Caco-2 (cell line): Measurements from ENCODE around the gene RPL31. TPM values are rescaled to one million over a fixed set of nuclear protein-coding genes. Genes with fewer than 3 reads are reported as not detected.

Experiments
- BruUV-seq: library from RNA; stranded (reverse); fragments of 400-500 nt; replicated peaks from 2 replicates; lab custom pipeline; 2021; lab: Mats Ljungman, UMichigan
- CTCF ChIA-PET: fragments of 300-600 bp; sonication (Branson Sonifier 250); formaldehyde crosslinking; loops from one replicate; lab custom pipeline; 2022; ENCODE audit warnings: antibody characterized with exemption; lab: Charles Lee
- POLR2A ChIA-PET: fragments of 300-600 bp; sonication (Branson Sonifier 250); formaldehyde crosslinking; loops from one replicate; lab custom pipeline; 2022; ENCODE audit warnings: antibody characterized with exemption; lab: Charles Lee
- DNase-seq, 2 experiments: peaks; one replicate each; pipeline versions ENCODE4 v3.0.0 to v3.0.0-alpha.2; 2020 to 2022
- H3K27me3 ChIP-seq: replicated peaks from 2 replicates; pipeline ENCODE4 v1.6.0; 2011; ENCODE audit warnings: low read length; ENCODE audit not compliant: control insufficient read depth, insufficient read depth
- H3K36me3 ChIP-seq: 2 replicates; pipeline ENCODE4 v1.5.1; 2011; ENCODE audit warnings: low read length; ENCODE audit not compliant: control insufficient read depth, insufficient read depth
- H3K4me1 ChIP-seq: fragments of 250-450 bp; sonication (Bioruptor Pico); 2 replicates; pipeline ENCODE4 v1.5.1; 2020; ENCODE audit warnings: mild to moderate bottlenecking
- H3K4me3 ChIP-seq: 2 replicates; pipeline ENCODE4 v1.5.1; 2011; ENCODE audit warnings: low read depth, mild to moderate bottlenecking, control low read depth, low read length
- H3K9me3 ChIP-seq: fragments of 250-450 bp; sonication (Bioruptor Pico); 2 replicates; pipeline ENCODE4 v1.5.1; 2020; ENCODE audit warnings: mild to moderate bottlenecking, moderate library complexity
- H3K27ac Mint-ChIP-seq: one replicate; pipeline ENCODE4 v1.8.0; 2022; ENCODE audit warnings: mixed read lengths; ENCODE audit not compliant: unreplicated experiment
- H3K27me3 Mint-ChIP-seq: one replicate; pipeline ENCODE4 v1.8.0; 2022; ENCODE audit warnings: mixed read lengths; ENCODE audit not compliant: insufficient read depth, unreplicated experiment
- H3K36me3 Mint-ChIP-seq: one replicate; pipeline ENCODE4 v1.8.0; 2022; ENCODE audit warnings: mild to moderate bottlenecking, mixed read lengths; ENCODE audit not compliant: insufficient read depth, unreplicated experiment
- H3K4me1 Mint-ChIP-seq: one replicate; pipeline ENCODE4 v1.8.0; 2022; ENCODE audit warnings: low read depth, mixed read lengths; ENCODE audit not compliant: unreplicated experiment
- H3K4me3 Mint-ChIP-seq: one replicate; pipeline ENCODE4 v1.8.0; 2022; ENCODE audit warnings: mild to moderate bottlenecking, moderate library complexity, mixed read lengths; ENCODE audit not compliant: unreplicated experiment
- H3K9me3 Mint-ChIP-seq: one replicate; pipeline ENCODE4 v1.8.0; 2022; ENCODE audit warnings: mixed read lengths; ENCODE audit not compliant: unreplicated experiment
- intact Hi-C: fragments of 100-400 bp; cut with micrococcal nuclease; formaldehyde crosslinking; loops from one replicate; pipeline ENCODE4 v1.10.0; 2022; ENCODE audit not compliant: unreplicated experiment
- total RNA-seq: library from RNA; stranded (reverse); gene quantifications from 2 replicates; pipeline ENCODE4 v1.2.3, GENCODE V29; 2022
- TF ChIP-seq, protein P1 (sequence below), 2 experiments: fragments of 200-600 bp in 1 of 2; IDR thresholded peaks; 1 replicate in 1 of 2; 2 replicates in 1 of 2; pipeline versions ENCODE4 v1.5.1 to v1.8.0; 2011 to 2022; ENCODE audit warnings: antibody characterized with exemption in 1 of 2, control low read depth in 1 of 2, inconsistent platforms in 1 of 2, low read depth in 1 of 2, low read length in 1 of 2, mild to moderate bottlenecking in 1 of 2, moderate library complexity in 1 of 2; ENCODE audit not compliant: insufficient read depth in 1 of 2, severe bottlenecking in 1 of 2, unreplicated experiment in 1 of 2

Gene RPL31
- total RNA-seq, 1 experiment from 2014 or later: 2,026 TPM

DNA sequence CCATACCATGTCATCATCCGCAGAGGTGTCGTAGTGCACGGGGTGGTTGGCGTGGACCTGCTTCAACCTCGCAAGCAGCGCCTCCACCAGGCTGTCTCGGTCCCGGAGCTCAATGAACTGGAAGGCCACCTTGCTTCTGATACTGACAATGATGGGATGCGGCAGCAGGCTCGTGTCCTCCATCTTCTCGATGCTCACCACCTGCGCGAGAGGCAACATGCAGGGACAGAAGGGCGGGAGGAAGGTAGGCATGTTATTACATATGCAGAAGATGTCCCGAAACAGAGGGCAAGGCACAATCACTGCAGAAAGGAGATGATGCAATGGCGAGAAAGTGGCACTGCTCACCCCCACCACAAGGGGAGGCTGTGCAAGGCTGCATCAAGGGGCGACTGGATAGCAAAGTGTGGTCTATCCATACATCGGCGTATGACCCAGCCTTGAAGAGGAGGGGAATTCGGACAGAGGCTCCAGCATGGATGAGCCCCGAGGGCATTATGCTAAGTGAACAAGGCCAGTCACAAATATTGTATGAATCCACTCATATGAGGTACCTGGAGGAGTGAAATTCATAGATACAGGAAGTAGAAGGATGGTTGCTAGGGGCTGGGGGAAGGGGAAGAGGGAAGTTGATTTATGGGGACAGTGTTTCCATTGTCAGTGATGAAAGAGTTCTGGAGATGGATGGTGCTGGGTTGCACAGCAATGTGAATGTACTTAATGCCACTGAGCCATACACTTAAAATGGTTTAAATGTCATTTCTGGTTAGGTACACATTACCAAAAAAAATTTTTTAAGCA, 36.6 kb downstream of the RPL31 start:
- Histone ChIP-seq H3K4me3 (no peak overlapping the region), H3K4me1 (no peaks in the 10 kb centered on the region), H3K36me3 (peaks cover 3% of the 10 kb centered on the region; the same call in 1 of the 2 replicates), H3K27me3 (no peaks in the 10 kb centered on the region), H3K9me3 (no peaks in the 10 kb centered on the region)
- peaks cover 7% of the 10 kb centered on the region for H3K4me1 Mint-ChIP-seq
- no peaks in the 10 kb centered on the region for H3K27me3 Mint-ChIP-seq
- peak; percentile 54 to 55 for DNase-seq
- no peaks in the 10 kb centered on the region for H3K9me3 Mint-ChIP-seq
- ChIA-PET CTCF (interaction anchor here (0.8 to 3.6 kb wide), 3 partner anchors 111 to 167 kb away, joined by 5 to 26 read pairs (median 5); no protein-coding TSS in a partner anchor), POLR2A (no interaction called here)
- intact Hi-C loops: no loop called here
- H3K27ac Mint-ChIP-seq: peak overlapping the region; percentile 4
- TF ChIP-seq, protein P1, sequence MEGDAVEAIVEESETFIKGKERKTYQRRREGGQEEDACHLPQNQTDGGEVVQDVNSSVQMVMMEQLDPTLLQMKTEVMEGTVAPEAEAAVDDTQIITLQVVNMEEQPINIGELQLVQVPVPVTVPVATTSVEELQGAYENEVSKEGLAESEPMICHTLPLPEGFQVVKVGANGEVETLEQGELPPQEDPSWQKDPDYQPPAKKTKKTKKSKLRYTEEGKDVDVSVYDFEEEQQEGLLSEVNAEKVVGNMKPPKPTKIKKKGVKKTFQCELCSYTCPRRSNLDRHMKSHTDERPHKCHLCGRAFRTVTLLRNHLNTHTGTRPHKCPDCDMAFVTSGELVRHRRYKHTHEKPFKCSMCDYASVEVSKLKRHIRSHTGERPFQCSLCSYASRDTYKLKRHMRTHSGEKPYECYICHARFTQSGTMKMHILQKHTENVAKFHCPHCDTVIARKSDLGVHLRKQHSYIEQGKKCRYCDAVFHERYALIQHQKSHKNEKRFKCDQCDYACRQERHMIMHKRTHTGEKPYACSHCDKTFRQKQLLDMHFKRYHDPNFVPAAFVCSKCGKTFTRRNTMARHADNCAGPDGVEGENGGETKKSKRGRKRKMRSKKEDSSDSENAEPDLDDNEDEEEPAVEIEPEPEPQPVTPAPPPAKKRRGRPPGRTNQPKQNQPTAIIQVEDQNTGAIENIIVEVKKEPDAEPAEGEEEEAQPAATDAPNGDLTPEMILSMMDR (IDR thresholded peaks at IDR 0.05; ENCODE audit: insufficient read depth in 1 of 2, low read depth in 1 of 2, low read length in 1 of 2, severe bottlenecking in 1 of 2, unreplicated experiment in 1 of 2): peak; percentile 70 to 77
- BruUV-seq: no TSS peak
- H3K36me3 Mint-ChIP-seq: peaks cover 21% of the 10 kb centered on the region
- no peak overlapping the region for H3K4me3 Mint-ChIP-seq

DNA sequence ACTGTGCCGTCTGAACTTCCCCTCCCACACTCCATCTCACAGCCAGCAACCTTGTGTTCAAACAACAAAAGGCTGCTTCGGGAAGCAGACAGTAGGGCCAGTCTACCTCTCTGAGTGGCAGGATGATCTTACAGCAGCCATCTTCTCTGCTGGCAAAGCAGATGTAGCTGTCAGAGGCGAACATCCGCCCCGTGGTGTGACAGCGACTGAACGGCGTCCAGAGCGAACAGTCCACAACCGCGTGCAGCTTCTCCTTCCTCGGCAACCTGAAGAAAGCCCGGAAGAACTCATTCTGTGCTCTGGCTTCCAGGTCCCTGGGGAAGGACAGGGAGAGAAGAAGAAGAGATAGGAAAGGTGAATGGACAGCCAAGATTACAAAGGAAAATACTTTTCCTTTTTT, 38.0 kb downstream of the RPL31 start:
- no peak for DNase-seq
- no peak overlapping the region for H3K27ac Mint-ChIP-seq
- intact Hi-C loops: no loop called here
- Histone ChIP-seq H3K9me3 (no peaks in the 10 kb centered on the region), H3K27me3 (no peaks in the 10 kb centered on the region), H3K36me3 (peaks cover 2% of the 10 kb centered on the region; the same call in 1 of the 2 replicates), H3K4me3 (no peak overlapping the region), H3K4me1 (no peaks in the 10 kb centered on the region)
- no peaks in the 10 kb centered on the region for H3K9me3 Mint-ChIP-seq
- POLR2A ChIA-PET: no interaction called here
- peaks cover 7% of the 10 kb centered on the region for H3K4me1 Mint-ChIP-seq
- no peaks in the 10 kb centered on the region for H3K27me3 Mint-ChIP-seq
- CTCF ChIA-PET: no interaction called here
- peaks cover 9% of the 10 kb centered on the region for H3K36me3 Mint-ChIP-seq
- TF ChIP-seq, protein P1 (IDR thresholded peaks at IDR 0.05; ENCODE audit: insufficient read depth in 1 of 2, low read depth in 1 of 2, low read length in 1 of 2, severe bottlenecking in 1 of 2, unreplicated experiment in 1 of 2): no peak
- H3K4me3 Mint-ChIP-seq: no peak overlapping the region
- BruUV-seq: no TSS peak

DNA sequence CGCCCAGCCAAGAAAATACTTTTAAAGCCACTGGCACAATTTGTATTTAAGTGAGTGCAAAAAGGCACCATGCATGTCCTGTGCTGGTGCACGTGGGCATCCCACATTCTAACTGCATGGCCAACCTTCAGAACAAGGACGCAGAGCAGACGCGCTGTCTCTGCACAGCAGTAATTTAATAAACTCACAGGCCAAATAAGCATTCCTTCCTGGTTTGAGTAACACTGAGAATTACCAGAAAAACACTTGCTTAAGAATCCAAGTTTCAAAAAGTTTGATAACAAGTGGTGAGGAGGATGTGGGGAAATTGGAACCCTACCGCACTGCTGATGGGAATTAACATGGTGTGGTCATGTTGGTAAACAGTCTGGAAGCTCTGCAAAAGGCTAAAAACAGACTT, 38.7 kb downstream of the RPL31 start:
- Histone ChIP-seq H3K27me3 (no peaks in the 10 kb centered on the region), H3K9me3 (no peaks in the 10 kb centered on the region), H3K36me3 (peaks cover 1% of the 10 kb centered on the region), H3K4me3 (no peak overlapping the region), H3K4me1 (no peaks in the 10 kb centered on the region)
- Mint-ChIP-seq H3K27me3 (no peaks in the 10 kb centered on the region), H3K36me3 (peaks cover 9% of the 10 kb centered on the region), H3K9me3 (no peaks in the 10 kb centered on the region), H3K27ac (no peak overlapping the region), H3K4me3 (no peak overlapping the region), H3K4me1 (peaks cover 7% of the 10 kb centered on the region)
- ChIA-PET CTCF (no interaction called here), POLR2A (no interaction called here)
- TF ChIP-seq, protein P1 (IDR thresholded peaks at IDR 0.05; ENCODE audit: insufficient read depth in 1 of 2, low read depth in 1 of 2, low read length in 1 of 2, severe bottlenecking in 1 of 2, unreplicated experiment in 1 of 2): no peak
- no TSS peak for BruUV-seq
- intact Hi-C loops: no loop called here
- no peak for DNase-seq
